Osteocyte (in vitro differentiated cells): Measurements from ENCODE around the gene JCAD. TPM values are rescaled to one million over a fixed set of nuclear protein-coding genes. Genes with fewer than 3 reads are reported as not detected.

Source experiments
- DNase-seq: peaks from one replicate; pipeline ENCODE4 v3.0.0; 2021; ENCODE audit warnings: mixed read lengths; ENCODE audit not compliant: unreplicated experiment; ENCODE audit errors: extremely low spot score
- H3K27ac Mint-ChIP-seq: one replicate; pipeline ENCODE4 v1.8.0; 2021; ENCODE audit warnings: mild to moderate bottlenecking, mixed read lengths; ENCODE audit not compliant: unreplicated experiment
- H3K27me3 Mint-ChIP-seq: one replicate; pipeline ENCODE4 v1.8.0; 2021; ENCODE audit warnings: mixed read lengths; ENCODE audit not compliant: unreplicated experiment
- H3K36me3 Mint-ChIP-seq: one replicate; pipeline ENCODE4 v1.8.0; 2021; ENCODE audit warnings: mixed read lengths; ENCODE audit not compliant: unreplicated experiment
- H3K4me1 Mint-ChIP-seq: one replicate; pipeline ENCODE4 v1.8.0; 2021; ENCODE audit warnings: mixed read lengths; ENCODE audit not compliant: unreplicated experiment
- H3K4me3 Mint-ChIP-seq: one replicate; pipeline ENCODE4 v1.8.0; 2021; ENCODE audit warnings: mild to moderate bottlenecking, moderate library complexity, mixed read lengths; ENCODE audit not compliant: unreplicated experiment
- H3K9me3 Mint-ChIP-seq: one replicate; pipeline ENCODE4 v1.8.0; 2021; ENCODE audit warnings: mixed read lengths; ENCODE audit not compliant: unreplicated experiment
- total RNA-seq: library from RNA; stranded (reverse); gene quantifications from 2 replicates; pipeline ENCODE4 v1.2.1, GENCODE V29; 2021
- TF ChIP-seq, protein P1 (sequence below): fragments of 200-600 bp; sonication (generic); IDR thresholded peaks from 2 replicates; pipeline ENCODE4 v1.5.0; 2021; ENCODE audit warnings: antibody characterized with exemption, mild to moderate bottlenecking, moderate library complexity

JCAD gene
- total RNA-seq, 1 donor from 2014 or later = 7.5 TPM

DNA sequence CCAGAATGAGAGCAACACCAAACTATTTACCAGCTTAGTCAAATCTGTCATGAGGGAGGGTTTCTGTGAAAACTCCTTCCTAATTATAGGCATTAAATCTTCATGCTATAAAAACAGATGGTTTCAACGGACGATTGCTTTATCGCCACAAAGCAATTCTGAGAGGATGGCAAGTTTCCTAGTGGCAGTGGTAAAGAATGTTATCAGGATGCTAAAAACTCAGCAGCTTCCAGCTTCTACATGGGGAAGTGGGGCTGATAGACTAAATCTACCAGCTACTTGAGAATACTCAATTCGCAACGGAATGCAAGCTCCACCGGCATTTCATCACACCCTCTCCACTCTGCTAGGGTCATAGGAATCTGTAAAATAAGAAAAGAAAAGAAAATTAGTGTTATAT lies 41.8 kb downstream of the JCAD start:
- H3K27ac Mint-ChIP-seq = no peak overlapping the region
- no peak for DNase-seq
- H3K9me3 Mint-ChIP-seq = no peaks in the 10 kb centered on the region
- TF ChIP-seq, protein P1, sequence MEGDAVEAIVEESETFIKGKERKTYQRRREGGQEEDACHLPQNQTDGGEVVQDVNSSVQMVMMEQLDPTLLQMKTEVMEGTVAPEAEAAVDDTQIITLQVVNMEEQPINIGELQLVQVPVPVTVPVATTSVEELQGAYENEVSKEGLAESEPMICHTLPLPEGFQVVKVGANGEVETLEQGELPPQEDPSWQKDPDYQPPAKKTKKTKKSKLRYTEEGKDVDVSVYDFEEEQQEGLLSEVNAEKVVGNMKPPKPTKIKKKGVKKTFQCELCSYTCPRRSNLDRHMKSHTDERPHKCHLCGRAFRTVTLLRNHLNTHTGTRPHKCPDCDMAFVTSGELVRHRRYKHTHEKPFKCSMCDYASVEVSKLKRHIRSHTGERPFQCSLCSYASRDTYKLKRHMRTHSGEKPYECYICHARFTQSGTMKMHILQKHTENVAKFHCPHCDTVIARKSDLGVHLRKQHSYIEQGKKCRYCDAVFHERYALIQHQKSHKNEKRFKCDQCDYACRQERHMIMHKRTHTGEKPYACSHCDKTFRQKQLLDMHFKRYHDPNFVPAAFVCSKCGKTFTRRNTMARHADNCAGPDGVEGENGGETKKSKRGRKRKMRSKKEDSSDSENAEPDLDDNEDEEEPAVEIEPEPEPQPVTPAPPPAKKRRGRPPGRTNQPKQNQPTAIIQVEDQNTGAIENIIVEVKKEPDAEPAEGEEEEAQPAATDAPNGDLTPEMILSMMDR = no peak
- H3K27me3 Mint-ChIP-seq = no peaks in the 10 kb centered on the region
- no peak overlapping the region for H3K4me3 Mint-ChIP-seq
- H3K36me3 Mint-ChIP-seq = peaks cover 2% of the 10 kb centered on the region
- peaks cover 15% of the 10 kb centered on the region for H3K4me1 Mint-ChIP-seq

DNA sequence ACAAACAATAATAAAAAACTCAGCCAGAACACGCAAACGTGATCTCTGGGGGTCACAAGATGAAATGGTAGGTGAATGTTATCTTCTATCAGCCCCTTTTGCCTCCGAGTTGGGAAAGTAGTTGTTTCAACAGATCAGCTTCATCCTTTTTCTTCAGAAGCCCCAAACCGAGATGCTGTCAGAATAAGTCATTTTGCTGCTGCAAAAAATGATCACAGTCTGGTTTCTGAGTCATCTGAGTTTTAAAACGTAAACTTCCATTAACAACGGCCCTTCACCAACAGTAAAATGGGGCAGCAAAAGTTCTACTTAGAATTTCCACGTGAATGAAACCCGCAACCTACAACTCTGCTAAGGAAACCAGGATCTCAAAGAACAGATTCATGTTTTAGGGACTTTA lies 44.9 kb downstream of the JCAD start:
- H3K27me3 Mint-ChIP-seq = no peaks in the 10 kb centered on the region
- peaks cover 2% of the 10 kb centered on the region for H3K36me3 Mint-ChIP-seq
- DNase-seq = no peak
- H3K4me1 Mint-ChIP-seq = peaks cover 15% of the 10 kb centered on the region
- TF ChIP-seq, protein P1 = no peak
- no peak overlapping the region for H3K4me3 Mint-ChIP-seq
- no peak overlapping the region for H3K27ac Mint-ChIP-seq
- H3K9me3 Mint-ChIP-seq = no peaks in the 10 kb centered on the region

DNA sequence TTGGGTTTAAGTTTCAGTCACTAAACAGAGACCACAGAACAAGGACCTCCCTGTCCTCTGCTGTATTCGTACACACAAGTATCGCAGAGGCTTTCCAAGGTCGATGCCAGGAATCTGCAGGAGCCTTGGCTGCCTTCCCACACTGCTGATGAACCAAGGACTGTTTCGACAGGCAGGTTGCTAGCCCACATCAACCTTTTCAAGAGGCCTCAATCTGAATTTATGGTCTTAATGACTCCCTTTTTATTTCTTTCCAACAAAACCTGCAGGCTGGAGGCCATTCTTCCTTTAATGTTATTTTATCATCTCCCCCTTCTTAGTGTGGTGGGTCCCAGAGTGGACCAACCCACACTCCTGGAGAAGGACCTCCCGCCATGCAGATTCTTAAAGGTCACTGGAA lies 45.6 kb downstream of the JCAD start:
- Mint-ChIP-seq H3K27ac (no peak overlapping the region), H3K4me3 (no peak overlapping the region)

DNA sequence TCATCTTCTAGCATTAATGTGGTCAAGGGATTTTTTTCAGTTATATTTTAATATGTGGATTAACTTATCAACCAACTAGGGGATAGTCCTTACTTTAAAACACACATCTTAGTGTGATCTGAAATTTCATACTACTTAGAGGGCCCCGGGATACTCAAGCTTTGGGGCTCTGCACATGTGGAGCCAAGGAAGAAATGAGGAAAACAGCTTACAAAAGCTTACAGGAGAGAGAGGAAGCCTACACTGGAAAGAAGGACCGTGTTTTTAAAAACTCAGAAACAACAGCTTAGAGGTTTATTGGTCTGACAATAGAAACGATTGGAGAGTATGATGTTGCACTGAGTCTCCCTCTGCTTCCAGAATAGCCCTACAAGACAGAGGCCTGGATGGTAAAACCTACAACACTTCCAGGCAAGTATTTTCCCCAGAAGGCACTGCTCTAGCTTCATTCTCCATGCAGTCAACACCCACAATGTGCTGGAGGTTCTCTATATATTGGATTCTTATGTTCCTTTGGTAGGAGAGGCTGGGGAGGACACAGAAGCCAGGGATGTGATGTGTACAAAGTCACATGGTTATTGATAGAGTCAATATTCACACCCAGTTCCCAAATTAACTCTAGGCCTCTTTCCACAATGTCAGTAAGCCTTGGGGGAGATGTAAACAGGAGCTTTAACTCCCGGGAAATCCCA lies 47.3 kb downstream of the JCAD start:
- Mint-ChIP-seq H3K9me3 (no peaks in the 10 kb centered on the region), H3K27me3 (no peaks in the 10 kb centered on the region), H3K4me1 (peaks cover 21% of the 10 kb centered on the region), H3K27ac (no peak overlapping the region), H3K36me3 (no peaks in the 10 kb centered on the region), H3K4me3 (no peak overlapping the region)
- TF ChIP-seq, protein P1 = no peak
- DNase-seq = no peak

More for the DNA sequence above, 45.6 kb downstream of the JCAD start:
- Mint-ChIP-seq H3K4me1 (peaks cover 15% of the 10 kb centered on the region), H3K36me3 (no peaks in the 10 kb centered on the region), H3K27me3 (no peaks in the 10 kb centered on the region), H3K9me3 (no peaks in the 10 kb centered on the region)
- DNase-seq = no peak
- TF ChIP-seq, protein P1 = no peak

DNA sequence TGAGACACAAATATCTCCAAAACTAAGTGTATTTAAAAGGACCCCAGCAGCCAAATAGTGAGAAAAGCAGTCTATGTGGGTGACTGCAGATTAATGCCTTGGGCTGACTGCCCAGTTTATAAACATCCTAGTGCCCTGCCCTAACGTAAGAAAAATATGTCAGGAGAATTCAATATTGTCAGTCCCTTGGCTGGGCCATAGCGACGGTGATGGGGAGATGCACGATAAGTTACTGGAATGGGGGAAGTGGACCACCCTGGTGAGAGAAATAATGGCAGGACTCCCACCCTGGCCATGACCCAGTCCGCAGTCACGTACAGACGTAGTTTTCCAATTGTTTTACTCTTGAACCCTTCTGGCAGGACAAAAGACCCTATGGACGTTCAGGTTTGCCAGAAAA lies 48.0 kb downstream of the JCAD start:
- no peaks in the 10 kb centered on the region for H3K27me3 Mint-ChIP-seq
- no peak overlapping the region for H3K4me3 Mint-ChIP-seq
- no peak overlapping the region for H3K27ac Mint-ChIP-seq
- TF ChIP-seq, protein P1 = no peak
- H3K36me3 Mint-ChIP-seq = no peaks in the 10 kb centered on the region
- H3K9me3 Mint-ChIP-seq = no peaks in the 10 kb centered on the region
- DNase-seq = no peak
- H3K4me1 Mint-ChIP-seq = peaks cover 25% of the 10 kb centered on the region
